Stimulated activated CD8-positive, alpha-beta memory T cell treated with anti-CD3 and anti-CD28 coated beads, Interleukin-15, amount 100 ng/mL, for 48 hours (primary cell): ENCODE data around the gene ZNF778.

Experiments
- DNase-seq, 2 donors: peaks; one replicate each; pipeline ENCODE4 v3.0.0-alpha.2; 2020; ENCODE audit warnings: low read depth in 2 of 2

ZNF778 gene

GRCh38 chr16:89217388-89218191, at the start of gene ZNF778:
TSS of gene ZNF778 (plus strand) at chr16:89217703. CDS start at chr16:89221128, 3,425 bp downstream.
- DNase-seq = peak; percentile 69 to 72

DNA sequence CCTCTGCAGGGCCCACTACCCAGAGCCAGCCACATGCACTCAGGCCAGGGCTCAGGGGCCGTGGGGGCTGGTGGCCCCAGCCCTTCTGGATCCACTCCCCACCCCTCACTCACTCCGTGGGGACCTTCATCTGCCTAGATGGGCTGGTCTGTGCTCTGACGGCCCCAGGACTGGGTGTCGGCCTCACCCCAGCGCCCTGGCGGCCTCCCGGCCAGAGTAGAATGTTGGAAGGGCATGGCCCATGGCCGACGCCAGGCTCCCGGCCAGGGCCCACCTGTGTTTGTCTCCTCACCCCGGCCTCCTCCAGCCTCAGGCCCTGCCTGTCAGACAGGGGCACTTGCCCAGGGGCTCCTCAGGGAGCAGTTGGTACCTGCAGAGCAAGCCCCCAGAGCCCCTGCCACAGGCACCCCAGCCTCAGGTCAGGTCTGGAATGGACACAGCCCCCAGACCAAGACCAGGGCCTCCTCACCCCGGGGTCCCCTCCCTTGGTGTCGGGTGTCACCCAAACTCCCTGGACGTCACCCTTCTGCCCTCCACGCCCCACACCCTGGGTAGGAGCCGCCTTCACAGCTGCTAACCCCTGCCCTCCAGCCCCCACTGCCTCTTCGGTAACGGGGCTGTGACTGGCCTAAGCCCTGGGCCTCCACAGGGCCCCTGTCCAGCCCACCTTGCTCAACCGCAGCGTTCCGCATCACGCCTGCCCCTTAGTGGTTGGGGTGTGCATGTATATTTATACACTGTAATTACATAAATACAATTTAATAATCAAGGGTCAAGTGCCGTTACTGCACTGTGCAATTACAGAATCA, 48.9 kb upstream of the ZNF778 start:
- DNase-seq = no peak

DNA sequence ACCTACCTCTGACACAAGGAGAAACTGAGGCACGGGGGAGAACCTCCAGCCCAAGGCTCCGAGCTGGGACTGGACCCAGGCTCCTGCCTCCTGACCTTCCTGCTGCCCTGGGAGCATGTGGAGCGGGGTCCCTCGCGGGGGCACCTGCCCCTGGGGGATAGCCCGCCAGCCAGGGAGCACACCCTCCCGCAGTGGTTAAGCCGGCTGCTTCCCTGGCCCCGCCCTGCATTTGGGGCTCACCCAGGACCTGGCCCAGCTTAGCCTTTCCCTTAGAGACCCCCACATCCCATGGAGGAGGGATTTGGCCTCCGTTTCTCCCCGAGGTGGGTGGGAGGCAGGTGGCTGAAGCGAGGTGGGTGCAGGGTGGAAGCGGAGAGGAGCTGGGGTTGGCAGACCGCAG, 47.7 kb upstream of the ZNF778 start:
- no peak for DNase-seq

GRCh38 chr16:89170346-89171215, 46.9 kb upstream of the ZNF778 start:
- DNase-seq = no peak

- DNase-seq = peak; percentile 89 to 95
Measured at GRCh38 chr16:89171216-89172170, 46.0 kb upstream of the ZNF778 start, which contains the start of gene CDH15. TSS of gene CDH15 (plus strand) at chr16:89171748. CDS start at chr16:89171832, 84 bp downstream.

- no peak for DNase-seq
Measured at GRCh38 chr16:89172171-89172527, 45.4 kb upstream of the ZNF778 start.

DNA sequence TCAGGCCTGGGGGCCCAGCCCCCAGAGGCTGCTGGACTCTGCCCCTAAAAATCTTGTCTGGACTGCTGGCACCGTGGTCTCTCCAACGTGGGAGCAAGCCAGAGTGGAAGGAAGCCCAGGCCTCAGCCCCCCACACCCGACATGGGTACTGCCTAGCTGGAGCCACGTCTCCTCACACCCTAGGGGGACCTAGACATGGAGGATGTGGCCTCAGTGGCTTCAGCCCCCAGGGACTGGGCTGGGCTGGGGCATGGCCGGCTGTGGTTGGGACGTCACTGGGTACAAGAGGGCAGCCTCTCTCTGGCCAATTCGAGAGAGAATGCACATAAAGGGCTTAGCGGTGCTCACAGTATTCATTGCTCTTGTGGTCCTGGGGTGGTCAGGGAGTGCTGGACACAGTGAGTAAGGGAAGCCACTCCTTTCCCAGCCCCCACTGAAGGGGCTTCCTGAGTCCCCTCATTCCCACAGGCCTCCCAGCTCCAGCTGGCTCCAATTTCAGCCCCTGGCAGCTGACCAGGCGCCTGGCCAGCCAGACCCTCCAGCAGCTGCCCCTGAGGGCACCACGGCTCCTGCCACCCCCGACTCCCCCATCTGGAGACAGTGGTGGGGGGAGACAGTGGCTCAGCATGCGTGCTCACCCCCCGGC, 44.9 kb upstream of the ZNF778 start:
- no peak for DNase-seq

DNA sequence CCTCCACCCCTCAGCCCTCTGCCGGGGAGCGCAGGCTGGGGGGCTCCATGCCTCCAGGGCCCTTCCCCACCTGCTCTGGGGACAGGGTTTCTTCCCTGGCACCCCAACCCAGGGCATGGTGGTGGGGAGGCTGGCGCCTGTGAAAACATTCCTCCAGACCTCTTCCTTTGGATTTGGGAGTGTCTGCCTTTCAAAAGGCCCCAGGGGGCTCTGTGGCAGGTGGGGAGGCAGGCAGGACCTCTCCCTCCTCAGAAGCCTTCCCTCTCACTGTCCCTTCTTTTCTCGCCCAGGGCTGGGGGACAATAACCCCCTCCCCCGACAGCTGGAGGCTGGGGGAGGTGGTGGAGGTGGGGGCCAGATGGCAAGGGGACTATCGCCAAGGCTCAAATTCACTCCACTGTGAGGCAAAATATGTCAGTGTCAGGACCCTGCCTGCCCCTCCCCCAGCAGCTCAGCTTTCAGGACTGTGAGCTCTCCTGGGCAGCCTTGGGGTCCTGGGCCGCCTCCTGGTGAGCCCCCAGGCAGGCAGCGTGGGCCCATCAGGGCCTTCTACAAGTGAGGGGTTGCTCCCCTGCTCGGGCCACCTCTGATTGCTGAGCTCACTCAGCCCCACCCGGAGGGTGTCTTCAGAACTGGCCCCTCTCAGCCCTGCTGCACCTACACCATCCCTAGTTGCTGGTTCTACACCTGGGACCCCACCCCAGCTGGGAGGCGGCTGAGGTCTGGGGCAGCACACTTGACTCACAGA, 44.2 kb upstream of the ZNF778 start:
- DNase-seq = no peak

GRCh38 chr16:89174055-89174827, 43.3 kb upstream of the ZNF778 start:
- DNase-seq = no peak

DNA sequence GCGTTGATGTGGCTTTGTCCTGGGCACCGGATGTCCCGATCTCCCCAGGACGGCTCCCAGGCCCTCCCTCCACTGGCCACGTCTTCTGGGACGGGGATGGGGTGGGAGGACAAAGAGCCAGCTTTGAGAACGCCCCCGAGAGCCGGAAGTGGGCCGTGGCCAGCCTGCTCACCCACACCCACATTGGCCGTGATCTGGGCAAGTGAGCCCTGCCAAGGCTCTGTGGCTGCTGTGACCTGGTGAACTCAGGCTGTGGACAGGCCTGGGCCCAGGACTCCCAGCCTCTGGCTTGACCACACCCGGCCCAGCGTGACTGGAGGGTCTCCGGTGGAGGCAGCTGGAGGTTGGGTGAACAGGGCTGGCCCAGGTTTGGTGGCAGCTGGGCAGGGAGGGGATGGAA, 42.6 kb upstream of the ZNF778 start:
- DNase-seq = no peak

GRCh38 chr16:89175280-89176146, 42.0 kb upstream of the ZNF778 start:
- DNase-seq = no peak

- DNase-seq = no peak
Measured at GRCh38 chr16:89176147-89176690, 41.3 kb upstream of the ZNF778 start.

DNA sequence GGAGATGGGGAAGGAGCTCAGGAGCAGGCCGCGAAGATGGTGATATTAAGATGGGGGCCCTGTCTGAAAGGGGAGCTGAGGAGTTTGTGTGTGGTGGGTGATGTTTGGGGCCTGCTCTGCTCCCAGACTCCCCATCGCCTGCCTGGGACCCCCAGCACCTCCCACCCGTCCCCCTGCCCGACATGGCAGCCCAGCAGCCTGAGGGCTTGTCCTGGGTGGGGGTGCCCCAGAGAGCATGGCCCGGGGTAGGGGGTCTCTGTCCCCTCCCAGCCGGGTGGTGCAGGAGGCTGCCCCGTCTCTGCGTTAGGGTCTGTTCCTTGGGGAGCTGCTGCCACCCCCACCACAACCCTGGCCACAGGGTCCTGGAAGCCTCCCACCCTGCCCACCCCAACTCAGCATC, 40.8 kb upstream of the ZNF778 start:
- no peak for DNase-seq

DNA sequence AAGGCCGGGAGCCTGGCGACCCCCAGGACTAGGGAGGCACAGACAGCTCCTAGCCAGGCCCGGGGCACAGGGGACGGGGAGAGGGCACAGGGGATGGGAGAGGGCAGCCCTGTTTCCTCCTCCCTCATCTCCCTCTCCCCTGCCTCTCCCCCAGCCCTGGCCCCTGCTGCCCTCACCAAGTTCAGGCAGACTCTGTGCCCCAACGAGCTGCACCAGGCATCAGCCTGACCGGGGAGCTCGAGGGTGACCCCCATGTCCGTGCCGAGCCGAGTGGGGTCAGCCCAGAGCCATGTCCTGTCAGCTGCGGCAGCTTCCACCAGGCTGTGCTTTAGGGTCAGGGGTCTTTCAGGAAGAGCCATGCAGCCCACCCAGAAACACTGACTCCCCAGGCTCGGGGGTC, 40.0 kb upstream of the ZNF778 start:
- DNase-seq = no peak

GRCh38 chr16:89178453-89179147, 38.9 kb upstream of the ZNF778 start:
- DNase-seq = no peak

GRCh38 chr16:89179148-89179484, 38.4 kb upstream of the ZNF778 start:
- no peak for DNase-seq
